ENCODE measurements around the gene SEMA6B. TPM values are rescaled to one million over a fixed set of nuclear protein-coding genes. Genes with fewer than 3 reads are reported as not detected.

The SEMA6B gene
- total RNA-seq, 1 experiment from 2014 or later, result 5.7 TPM

DNA sequence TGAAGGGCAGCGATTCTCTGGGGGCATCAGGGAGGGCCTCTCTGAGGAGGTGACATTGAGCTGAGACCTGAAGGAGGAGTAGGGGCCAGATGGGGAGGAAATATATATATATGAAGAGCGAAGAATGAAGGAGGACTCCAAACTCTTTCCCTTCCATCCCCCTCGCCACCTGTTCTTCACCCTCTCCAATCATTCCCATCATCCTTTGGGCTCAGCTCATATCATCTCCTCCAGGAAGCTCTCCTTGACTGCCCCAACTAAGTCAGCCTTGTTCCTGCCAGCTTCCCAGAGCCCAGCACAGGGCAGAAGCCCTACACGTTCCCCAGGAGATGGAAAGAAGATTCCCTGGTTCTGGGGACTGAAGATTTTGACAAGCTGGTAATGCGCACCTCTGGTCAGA lies 33.0 kb upstream of the SEMA6B start:
- Histone ChIP-seq H3K4me3 (ENCODE audit: low read depth in 2 of 2, low read length in 2 of 2) (no peak overlapping the region), H3K4me1 (ENCODE audit: control insufficient read depth, insufficient read depth, low read length) (no peaks in the 10 kb centered on the region), H3K9me3 (ENCODE audit: control insufficient read depth, insufficient read depth, low read depth, low read length) (no peaks in the 10 kb centered on the region), H3K27ac (ENCODE audit: low read length) (no peak overlapping the region), H3K36me3 (ENCODE audit: control insufficient read depth, insufficient read depth, low read length) (no peaks in the 10 kb centered on the region), H3K27me3 (ENCODE audit: control insufficient read depth, insufficient read depth, low read length) (no peaks in the 10 kb centered on the region)
- no peak for ATAC-seq
- in situ Hi-C loops (cut with HindIII; ENCODE audit: low pct_unique_long_range_greater_than_20kb, low sequenced_read_pairs) (no loop called here), intact Hi-C loops (cut with micrococcal nuclease; ENCODE audit: unreplicated experiment) (no loop called here)
- ChIA-PET CTCF (interaction anchor here (0.7 to 1.5 kb wide), 2 partner anchors 42 to 52 kb away, joined by 3 to 5 read pairs; no protein-coding TSS in a partner anchor), POLR2A (no interaction called here)
- TF ChIP-seq TCF7L2 (IDR thresholded peaks at IDR 0.05; ENCODE audit: low read depth, low read length), result no peak
- no peak for TF ChIP-seq REST (IDR thresholded peaks at IDR 0.05; ENCODE audit: insufficient read depth in 1 of 2, low read depth in 2 of 2, low read length in 1 of 2)
- DNase-seq (ENCODE audit: low read depth, low spot score), result no peak
- BruUV-seq (replicated peaks), result no TSS peak

DNA sequence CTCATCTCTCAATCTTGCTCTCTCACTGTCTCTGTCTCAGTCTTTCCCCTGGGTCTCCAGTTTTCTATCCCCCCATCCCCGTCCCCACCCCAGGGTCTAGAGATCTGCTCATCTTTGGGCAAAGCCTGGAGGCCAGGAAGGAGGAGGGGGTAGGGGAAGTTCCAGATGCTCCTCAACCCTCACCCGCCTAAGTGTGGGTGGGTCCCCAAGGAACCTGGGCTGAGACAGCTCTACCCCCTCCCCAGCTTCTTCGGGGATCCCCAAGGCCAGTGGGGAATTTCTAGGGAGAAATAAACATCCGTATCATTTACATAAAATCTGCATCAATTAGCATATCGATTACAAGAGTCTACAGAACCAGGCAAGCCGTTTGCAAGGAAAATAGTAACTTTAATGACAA lies 31.8 kb upstream of the SEMA6B start:
- Histone ChIP-seq H3K27me3 (ENCODE audit: control insufficient read depth, insufficient read depth, low read length) (no peaks in the 10 kb centered on the region), H3K4me1 (ENCODE audit: control insufficient read depth, insufficient read depth, low read length) (no peaks in the 10 kb centered on the region), H3K9me3 (ENCODE audit: control insufficient read depth, insufficient read depth, low read depth, low read length) (no peaks in the 10 kb centered on the region), H3K27ac (ENCODE audit: low read length) (no peak overlapping the region), H3K36me3 (ENCODE audit: control insufficient read depth, insufficient read depth, low read length) (no peaks in the 10 kb centered on the region), H3K4me3 (ENCODE audit: low read depth in 2 of 2, low read length in 2 of 2) (no peak overlapping the region)
- CTCF ChIA-PET, result no interaction called here
- intact Hi-C loops (cut with micrococcal nuclease; ENCODE audit: unreplicated experiment), result no loop called here
- POLR2A ChIA-PET, result no interaction called here
- no peak for TF ChIP-seq POLR2AphosphoS5 (IDR thresholded peaks at IDR 0.05; ENCODE audit: low read depth, low read length)
- TF ChIP-seq REST (IDR thresholded peaks at IDR 0.05; ENCODE audit: insufficient read depth in 1 of 2, low read depth in 2 of 2, low read length in 1 of 2), result no peak
- no peak for TF ChIP-seq SIN3A (IDR thresholded peaks at IDR 0.05; ENCODE audit: borderline replicate concordance, insufficient read depth, low read depth, low read length)
- TF ChIP-seq, protein P1, sequence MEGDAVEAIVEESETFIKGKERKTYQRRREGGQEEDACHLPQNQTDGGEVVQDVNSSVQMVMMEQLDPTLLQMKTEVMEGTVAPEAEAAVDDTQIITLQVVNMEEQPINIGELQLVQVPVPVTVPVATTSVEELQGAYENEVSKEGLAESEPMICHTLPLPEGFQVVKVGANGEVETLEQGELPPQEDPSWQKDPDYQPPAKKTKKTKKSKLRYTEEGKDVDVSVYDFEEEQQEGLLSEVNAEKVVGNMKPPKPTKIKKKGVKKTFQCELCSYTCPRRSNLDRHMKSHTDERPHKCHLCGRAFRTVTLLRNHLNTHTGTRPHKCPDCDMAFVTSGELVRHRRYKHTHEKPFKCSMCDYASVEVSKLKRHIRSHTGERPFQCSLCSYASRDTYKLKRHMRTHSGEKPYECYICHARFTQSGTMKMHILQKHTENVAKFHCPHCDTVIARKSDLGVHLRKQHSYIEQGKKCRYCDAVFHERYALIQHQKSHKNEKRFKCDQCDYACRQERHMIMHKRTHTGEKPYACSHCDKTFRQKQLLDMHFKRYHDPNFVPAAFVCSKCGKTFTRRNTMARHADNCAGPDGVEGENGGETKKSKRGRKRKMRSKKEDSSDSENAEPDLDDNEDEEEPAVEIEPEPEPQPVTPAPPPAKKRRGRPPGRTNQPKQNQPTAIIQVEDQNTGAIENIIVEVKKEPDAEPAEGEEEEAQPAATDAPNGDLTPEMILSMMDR (IDR thresholded peaks at IDR 0.05), result no peak
- no peak for TF ChIP-seq TCF7L2 (IDR thresholded peaks at IDR 0.05; ENCODE audit: low read depth, low read length)
- ATAC-seq (no peak), DNase-seq (ENCODE audit: low read depth, low spot score) (no peak)
- no TSS peak for BruUV-seq (replicated peaks)
- in situ Hi-C loops (cut with HindIII; ENCODE audit: low pct_unique_long_range_greater_than_20kb, low sequenced_read_pairs), result no loop called here

All from Panc1 (cell line).